GM19099 (cell line): Measurements from ENCODE around the gene PUSL1.

Experiments used
- POLR2A ChIP-seq: IDR thresholded peaks from 3 replicates; pipeline ENCODE4 v1.6.1; 2011; ENCODE audit warnings: low read depth; ENCODE audit not compliant: insufficient read length; ENCODE audit errors: extremely low read depth

The PUSL1 gene, protein sequence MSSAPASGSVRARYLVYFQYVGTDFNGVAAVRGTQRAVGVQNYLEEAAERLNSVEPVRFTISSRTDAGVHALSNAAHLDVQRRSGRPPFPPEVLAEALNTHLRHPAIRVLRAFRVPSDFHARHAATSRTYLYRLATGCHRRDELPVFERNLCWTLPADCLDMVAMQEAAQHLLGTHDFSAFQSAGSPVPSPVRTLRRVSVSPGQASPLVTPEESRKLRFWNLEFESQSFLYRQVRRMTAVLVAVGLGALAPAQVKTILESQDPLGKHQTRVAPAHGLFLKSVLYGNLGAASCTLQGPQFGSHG

DNA sequence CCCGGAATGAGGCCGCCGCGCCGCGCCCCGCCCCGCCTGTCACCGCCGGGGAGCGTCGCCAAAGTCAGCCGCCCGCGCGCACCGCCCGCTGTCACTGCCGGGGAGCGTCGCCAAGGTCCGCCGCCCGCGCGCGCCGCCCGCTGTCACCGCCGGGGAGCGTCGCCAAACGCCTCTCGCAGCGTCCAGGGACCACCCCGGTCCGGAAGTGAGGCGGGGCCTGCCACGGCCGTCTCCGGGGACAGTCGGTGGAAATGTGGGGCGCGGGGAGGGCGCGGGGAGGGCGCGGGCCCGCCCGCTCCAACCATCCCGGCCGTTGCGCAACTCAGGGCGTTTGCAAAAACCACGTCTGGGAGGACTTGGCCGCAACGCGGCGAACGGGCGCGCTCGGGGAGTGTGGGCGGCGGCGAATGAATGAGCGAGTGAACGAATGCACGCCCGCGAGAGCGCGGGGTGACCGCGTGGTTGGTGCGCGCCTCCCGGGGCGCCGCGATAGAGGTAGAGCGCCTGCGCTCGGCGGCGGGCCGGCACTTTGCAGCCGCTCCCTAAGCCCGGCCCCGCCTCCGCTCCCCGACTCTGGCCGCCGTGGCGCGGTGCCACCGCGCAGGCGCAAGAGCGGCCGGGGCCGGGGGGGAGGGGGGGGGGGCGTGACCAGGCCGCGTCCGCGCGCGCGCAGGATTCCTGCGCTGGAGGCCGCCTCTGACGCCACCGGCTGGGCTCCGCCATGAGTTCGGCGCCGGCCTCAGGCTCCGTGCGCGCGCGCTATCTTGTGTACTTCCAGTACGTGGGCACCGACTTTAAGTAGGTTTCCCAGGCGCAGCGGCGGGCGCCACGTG is at the start of gene PUSL1, which contains the start of gene ACAP3:
TSS of gene PUSL1 (plus strand) at position 675 of the 833 bp plus-strand sequence. CDS start at position 722, 47 bp downstream.
TSS of gene ACAP3 (minus strand) at position 8 of the 833 bp plus-strand sequence. CDS start 115 bp downstream, outside the sequence.
- peak; percentile 51 for TF ChIP-seq POLR2A

DNA sequence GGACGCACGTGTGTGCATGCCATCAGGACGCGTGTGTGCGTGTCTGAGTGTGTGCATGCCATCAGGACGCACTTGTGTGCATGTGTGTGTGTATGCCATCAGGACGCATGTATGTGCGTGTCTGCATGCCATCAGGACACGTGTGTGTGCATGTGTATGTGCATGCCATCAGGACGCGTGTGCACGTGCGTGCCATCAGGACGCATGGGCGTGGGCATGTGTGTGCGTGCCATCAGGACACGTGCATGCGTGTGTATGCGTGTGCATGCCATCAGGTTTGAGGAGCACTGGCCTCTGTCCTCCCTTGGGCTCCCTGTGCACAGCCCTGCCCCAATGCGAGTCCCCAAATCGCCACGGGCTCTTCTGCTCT is 49.3 kb upstream of the PUSL1 start:
- no peak for TF ChIP-seq POLR2A

DNA sequence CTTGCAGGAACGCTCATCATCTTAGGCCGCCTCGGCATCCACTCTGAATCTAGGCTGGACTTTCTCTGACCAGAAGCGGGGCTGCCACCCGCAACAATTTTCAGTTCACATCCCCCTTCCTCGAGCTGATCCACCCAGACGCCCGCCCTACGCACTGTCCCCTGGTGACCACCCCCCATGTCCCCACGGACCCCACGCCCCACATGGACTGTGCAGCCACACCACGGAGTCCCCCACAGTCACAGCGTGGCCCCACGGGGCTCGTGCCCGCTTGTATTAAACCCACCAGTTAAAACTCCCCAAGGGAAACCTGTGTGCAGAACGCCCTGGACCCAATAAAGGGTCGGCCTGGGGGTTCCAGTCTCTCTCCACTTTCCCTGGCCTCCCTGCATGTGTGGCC is 48.9 kb upstream of the PUSL1 start:
- no peak for TF ChIP-seq POLR2A

DNA sequence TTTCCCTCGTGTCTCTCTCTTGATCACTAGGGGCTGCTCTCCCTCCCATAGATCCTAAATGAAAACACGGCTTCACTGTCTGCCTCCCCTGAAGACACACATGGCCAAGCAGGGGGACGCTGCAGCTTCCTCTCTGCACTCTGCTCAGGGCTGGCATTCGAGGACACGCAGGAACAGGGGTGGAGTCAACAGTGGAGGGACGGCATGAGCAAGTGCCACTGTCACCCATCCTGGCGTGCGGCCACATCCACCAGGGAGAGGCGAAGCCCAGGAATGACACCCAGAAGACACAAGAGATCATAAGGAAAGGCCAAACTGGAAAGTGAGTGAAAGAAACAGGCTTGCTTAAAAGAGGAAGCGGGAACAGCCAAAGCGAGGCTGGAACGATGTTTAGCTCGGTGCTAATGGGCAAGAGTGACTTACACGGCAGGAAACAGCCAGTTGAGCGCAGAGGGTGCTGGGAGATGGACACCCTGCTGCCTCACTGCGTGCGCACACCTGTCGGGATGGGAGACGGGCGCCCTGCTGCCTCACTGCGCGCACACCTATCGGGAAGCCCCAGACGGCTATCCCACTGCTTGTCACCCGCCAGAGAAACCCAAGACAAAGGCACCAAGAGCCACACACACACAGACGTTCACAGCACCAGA is 48.3 kb upstream of the PUSL1 start:
- TF ChIP-seq POLR2A: no peak

DNA sequence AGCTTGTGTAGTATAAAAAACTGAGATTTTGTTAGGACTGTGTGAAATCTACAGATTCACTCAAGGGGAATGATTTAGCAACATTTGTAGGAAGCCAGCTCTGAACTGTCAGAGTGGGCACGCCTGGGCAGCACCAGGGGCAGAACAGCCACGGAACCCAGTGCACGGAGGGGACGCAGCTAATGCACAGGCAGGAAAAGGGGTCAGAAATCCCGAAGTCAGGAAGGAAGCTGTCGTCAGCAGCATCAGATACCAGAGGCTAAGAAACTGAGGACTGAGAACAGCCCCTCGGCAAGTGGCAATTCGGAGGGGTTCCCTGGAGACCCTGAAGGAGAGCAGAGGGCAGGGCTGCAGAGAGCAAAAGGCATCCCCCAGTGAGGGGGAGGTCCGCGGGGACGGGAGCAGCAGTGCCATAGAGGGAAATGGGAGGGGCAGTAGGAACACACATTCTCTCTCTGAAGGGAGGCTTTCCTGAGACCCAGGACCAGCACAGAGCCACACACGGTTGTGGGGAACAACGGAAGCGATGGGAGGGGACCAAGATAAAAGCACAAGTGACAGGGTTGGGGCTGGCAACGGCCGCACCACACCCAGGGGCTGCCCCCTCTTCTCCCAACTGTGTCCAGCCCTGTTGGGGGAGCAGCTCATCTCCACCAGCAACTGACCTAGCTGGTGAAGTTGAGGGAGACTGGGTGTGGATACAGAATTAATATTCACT is 47.4 kb upstream of the PUSL1 start:
- TF ChIP-seq POLR2A: no peak

DNA sequence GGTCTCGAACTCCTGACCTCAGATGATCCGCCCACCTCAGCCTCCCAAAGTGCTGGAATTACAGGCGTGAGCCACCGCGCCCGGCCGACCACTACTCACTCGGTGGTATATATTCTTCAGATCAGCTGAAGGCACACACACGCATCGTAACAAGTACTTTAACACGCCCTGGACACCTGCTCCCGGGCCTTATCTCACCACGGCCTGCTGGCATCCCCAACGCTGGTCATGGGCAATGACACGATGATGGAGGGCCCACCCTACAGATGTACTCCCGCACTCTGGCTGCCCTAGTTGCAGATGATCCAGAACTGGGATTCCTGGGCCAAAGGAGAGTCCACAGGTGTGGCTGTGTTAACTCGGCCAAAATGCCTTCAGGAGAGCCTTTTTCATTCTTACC is 46.3 kb upstream of the PUSL1 start:
- TF ChIP-seq POLR2A: no peak

DNA sequence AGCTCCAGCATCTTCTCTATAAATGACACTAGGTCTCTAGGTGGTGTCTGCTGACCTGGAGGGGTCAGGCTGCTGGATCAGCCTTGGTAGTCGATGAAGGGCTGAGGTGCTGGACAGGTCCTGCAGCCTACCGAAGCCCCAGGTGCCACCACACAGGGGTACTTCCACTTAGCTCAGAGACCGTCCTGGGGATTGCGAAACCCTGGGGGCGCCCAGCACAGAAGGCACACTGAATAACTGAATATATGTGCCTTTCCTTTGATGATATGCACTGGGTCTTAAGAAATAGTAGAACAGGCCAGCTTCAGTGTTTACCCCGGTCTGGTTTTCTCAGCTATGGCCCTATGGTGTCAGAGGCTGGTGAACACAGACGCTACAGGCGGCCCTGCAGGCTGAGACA is 45.6 kb upstream of the PUSL1 start:
- no peak for TF ChIP-seq POLR2A

DNA sequence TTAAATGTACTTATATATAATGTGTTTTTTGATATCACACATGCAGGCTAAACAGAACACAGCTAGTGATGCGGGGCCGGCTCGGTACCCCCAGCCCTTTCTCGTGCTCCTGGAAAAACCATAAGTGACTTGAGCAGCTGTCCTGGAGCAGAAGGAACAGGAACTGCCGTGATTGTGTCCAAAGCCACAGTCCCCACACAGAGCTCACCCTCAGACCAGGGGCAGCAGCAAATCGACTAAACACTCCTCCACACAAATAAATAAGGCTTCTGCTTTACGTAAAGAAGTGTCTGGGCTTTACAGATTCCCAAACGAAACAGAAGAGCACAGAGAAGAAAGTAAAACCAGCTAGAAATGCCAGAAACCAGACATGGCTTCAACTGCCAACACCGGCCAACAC is 44.4 kb upstream of the PUSL1 start:
- TF ChIP-seq POLR2A: no peak

DNA sequence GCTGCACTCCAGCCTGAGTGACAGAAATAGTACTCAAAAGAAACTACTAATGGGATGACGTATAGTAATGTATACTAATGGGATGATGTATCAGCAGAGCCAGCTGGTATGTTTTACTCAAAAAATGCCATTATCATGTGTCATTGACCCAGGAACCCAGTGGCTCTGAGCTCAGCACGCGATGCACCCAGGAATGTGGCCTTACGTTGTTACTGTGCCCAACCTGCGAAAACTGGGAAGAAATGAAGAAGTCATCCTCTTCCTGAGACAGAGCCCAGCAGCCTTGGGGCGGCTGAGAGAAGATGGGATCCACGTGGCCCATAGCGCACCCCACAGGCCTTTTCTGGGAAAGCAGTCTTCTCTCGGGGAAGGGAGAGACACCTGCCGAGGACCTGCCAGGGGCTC is 43.5 kb upstream of the PUSL1 start:
- TF ChIP-seq POLR2A: no peak

DNA sequence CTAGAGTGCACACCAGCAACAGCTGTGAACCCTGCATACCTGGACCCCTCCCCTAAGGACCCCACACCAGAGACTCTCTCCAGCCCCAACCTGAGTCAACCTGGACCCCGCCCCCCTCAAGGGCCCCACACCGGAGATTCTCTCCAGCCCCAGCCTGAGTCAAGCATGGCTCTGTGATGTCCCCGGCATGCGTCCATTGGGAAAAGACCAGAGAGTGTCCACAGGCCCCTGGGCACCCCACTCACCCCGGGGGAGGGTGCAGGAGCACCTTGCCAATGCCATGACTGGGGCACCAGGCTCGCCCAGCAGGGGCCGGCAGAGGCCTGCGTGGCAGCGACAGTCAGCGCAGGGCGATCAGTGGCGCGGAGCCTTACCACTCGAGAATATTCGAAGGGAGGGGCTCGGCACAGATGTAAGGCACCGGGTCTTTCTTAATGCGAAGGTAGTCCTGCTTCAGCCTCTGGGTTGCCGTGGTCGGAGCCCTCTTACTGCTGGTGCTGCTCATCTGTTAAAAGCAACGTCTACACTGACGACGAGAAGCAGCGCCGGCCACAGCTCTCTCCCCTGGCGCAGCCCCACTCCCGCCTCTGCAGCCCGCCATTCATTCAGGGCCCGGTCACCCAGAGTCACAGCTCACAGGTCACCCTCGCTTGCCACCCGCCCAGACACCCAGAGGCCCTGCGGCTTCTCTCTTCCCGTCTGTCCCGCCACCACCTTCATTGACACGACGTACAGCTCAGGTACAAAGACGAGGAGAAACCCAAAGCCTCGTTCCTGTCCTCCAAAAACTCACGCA is 40.7 kb upstream of the PUSL1 start:
- TF ChIP-seq POLR2A: no peak

DNA sequence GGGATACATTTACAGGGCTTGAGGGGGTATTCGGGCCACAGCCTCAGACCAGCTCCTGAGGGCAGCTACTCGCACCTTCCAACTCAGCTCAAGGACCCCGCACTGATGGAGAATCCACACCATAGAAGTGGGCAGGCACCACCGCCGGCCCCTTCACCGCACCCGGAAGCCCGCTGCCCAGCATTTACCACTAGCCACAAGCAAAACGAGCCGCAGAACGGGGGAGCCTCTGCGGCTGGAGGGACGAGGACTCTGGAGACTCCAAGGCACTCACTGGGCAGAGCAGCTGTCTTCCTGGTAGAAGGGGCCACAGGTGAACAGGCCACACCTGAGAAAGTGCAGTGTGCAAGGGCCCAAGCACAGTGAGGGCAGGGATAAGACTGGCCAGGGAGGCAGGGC is 40.1 kb upstream of the PUSL1 start:
- no peak for TF ChIP-seq POLR2A

DNA sequence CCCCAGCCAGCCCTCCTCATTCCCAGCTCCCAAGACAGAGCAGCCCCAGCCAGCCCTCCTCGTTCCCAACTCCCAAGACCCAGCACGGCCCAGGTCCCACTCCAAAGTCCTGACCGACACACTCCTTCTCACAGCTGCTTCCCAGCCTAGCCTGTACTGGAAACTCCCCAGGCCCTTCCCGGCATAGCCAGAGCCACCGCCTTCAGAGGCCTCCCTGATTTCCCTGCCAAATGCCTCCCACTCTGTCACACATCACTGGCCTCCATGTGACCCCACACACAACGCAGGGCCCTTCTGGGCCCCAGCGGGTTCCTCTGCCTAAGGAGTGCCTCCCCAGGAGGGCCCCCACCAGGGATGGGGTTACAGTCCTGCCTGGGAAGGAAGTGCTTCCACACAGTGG is 37.6 kb upstream of the PUSL1 start:
- no peak for TF ChIP-seq POLR2A

DNA sequence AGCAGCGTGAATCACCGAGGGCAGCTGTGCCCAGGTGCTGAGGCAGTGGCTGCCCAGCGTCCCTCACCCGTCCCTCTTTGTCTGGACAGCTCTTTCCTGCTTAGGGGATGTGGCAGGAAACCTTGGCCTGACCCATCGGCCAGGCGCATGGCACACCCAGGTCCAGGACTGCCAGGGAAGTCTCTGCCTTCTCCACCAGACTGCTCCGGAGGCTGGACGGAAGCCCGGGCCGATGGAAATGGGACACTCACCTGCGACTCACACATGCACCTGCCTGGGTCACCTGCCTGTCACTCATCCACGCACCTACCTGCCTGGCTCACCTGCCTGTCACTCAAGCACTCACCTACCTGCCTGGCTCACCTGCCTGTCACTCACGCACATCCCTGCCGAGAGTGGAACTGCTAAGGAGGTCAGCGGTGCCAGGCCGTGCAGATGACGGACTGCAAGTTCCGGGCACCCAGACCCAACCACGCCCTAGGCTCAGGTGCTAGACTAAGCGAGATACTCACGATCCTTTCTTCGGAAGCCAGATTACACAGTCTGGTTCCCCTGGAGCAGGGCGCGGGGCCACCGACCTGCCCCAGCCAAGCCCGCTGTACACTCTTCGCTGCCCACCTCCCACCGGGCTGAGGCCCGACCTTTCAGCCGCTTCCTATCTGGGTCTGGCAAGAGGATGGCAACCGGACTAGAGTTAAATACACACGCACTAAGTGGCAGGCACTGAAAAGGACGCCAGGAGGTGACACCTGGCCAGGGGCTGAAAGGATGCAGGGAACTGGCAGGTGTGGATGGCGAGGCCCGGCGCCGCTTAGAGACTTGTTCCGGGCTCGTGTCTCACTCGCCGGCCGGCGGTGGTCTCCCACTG is 35.8 kb upstream of the PUSL1 start:
- TF ChIP-seq POLR2A: no peak
